HG03558 (cell line): ENCODE data around the gene NTN4.
"Not testable (repeated sequence)": the region's sequence is repeated elsewhere in the genome, so short reads cannot be mapped to it uniquely, and the experiment has no call there.

Source experiments
- ATAC-seq: cut with Tn5 transposase; IDR thresholded peaks from one replicate; pipeline ENCODE4 v1.9.1; 2021; ENCODE audit warnings: moderate number of reproducible peaks; ENCODE audit not compliant: unreplicated experiment; ENCODE audit errors: extremely low read depth

The NTN4 gene

GRCh38 chr12:95674631-95675030 lies 115.9 kb downstream of the NTN4 start:
- no peak for ATAC-seq

DNA sequence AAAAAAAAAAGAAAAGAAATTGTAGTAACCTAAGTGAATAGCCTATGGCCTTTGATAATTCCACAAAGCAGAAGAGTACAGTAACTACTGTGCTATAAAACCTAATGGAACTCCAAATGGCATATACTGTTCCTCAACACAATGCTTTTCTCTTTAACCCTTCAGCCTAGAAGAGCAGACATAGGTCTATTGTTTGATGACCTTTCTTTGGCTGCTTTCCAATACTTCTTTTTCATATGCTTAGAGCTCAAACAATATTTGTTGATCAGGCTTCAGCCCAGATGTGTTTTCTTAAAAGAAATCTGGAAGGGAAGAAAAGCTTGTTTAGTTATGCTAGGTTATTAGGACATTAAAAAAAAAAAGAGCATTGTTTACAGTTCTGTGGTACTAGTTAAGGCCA lies 116.4 kb downstream of the NTN4 start:
- ATAC-seq: no peak

- ATAC-seq: no peak
Measured at GRCh38 chr12:95673576-95673975, 117.0 kb downstream of the NTN4 start.

DNA sequence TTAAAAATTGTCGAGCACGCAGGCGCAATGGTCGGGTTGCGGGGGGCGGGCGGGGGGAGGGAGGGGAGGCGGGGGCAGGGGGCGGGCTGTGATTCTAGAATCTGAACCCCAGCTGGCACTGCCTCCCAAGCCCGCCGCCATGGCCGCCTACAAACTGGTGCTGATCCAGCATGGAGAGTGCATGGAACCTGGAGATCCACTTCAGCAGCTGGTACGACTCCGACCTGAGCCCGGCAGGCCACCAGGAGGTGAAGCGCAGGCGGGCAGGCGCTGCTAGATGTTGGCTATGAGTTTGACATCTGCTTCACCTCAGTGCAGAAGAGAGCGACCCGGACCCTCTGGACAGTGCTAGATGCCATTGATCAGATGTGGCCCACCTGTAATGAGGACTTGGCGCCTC lies 118.4 kb downstream of the NTN4 start:
- ATAC-seq: no peak

DNA sequence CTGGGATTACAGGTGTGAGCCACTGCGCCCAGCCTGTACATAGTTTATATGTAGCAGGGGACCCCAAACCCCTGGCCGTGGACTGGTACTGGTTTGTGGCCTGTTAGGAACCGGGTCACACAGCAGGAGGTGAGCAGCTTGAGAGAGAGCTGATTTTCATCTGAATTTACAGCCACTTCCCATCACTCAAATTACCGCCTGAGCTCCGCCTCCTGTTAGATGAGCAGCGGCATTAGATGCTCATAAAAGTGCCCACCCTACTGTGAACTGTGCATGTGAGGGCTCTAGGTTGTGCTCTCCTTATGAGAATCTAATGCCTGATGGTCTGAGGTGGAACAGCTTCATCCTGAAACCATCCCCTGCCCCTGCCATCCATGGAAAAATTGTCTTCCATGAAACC lies 119.3 kb downstream of the NTN4 start:
- ATAC-seq: no peak

- no peak for ATAC-seq
Measured at GRCh38 chr12:95663525-95663924, 127.0 kb downstream of the NTN4 start.

GRCh38 chr12:95661360-95661759 lies 129.2 kb downstream of the NTN4 start:
- no peak for ATAC-seq

GRCh38 chr12:95658386-95658785 lies 132.2 kb downstream of the NTN4 start:
- no peak for ATAC-seq

DNA sequence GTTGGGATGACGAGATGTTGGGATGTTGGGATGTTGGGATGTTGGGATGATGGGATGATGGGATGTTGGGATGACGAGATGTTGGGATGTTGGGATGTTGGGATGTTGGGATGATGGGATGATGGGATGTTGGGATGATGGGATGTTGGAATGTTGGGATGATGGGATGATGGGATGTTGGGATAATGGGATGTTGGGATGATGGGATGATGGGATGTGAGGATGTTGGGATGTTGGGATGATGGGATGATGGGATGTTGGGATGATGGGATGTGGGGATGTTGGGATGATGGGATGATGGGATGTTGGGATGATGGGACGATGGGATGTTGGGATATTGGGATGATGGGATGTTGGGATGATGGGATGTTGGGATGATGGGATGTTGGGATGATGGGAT lies 135.9 kb downstream of the NTN4 start:
- not testable (repeated sequence) for ATAC-seq

GRCh38 chr12:95653771-95654546 lies 136.6 kb downstream of the NTN4 start:
- no peak for ATAC-seq

GRCh38 chr12:95651681-95652080 lies 138.9 kb downstream of the NTN4 start:
- no peak for ATAC-seq

DNA sequence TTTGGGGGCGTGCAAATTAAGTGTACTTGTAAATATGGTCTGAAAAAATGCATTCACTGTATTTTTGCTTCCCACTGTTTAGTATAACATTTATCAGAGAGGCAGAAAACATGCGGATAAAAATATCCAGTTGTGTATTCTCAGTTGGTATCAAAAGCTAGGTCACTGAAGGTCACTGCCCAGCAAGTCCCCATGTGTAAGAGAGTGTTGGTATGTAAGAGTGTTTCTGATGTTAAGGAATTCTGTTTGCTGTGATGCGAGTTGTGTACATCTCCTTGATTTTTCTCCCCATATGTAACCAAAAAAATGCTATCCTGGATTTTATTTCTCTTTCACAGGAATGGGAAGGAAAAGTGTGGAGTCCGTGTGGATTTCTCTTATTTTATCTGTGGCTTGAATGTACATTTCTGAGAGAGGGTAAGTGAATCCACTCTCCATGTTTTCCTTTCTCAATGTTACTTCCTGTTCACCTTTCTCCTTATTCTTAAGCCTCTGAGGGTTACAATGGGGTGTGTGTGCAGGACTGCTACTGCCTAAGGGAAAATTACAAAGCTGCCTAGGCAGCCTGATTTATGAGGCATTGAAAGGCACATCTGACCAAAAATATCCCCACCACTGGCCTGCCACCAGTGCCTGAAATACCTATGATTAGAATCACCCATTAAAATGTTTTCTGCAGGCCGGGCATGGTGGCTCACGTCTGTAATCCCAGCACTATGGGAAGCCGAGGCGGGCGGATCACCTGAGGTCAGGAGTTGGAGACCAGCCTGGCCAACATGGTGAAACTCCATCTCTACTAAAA lies 141.4 kb downstream of the NTN4 start:
- ATAC-seq: no peak

DNA sequence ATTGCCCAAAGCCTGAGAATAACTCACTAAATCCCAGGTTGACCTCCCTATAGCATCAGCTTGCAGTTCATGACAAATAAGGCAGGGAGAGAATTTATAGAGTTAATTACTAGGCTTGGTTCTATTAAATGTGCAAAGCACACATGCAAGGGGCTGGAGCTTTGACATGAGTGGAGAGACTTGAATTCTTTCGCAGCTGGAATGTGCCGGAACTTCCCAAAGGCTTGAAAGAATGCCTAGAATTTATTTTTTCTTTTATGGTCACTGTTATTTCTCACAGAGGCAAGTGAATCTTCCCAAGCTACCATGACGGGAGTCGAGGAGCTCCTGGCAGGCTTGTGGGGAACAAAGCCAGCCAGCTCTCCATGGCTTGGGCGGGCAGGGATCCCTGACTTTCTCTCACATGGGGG lies 143.8 kb downstream of the NTN4 start:
- no peak for ATAC-seq

GRCh38 chr12:95643256-95643655 lies 147.3 kb downstream of the NTN4 start:
- no peak for ATAC-seq

DNA sequence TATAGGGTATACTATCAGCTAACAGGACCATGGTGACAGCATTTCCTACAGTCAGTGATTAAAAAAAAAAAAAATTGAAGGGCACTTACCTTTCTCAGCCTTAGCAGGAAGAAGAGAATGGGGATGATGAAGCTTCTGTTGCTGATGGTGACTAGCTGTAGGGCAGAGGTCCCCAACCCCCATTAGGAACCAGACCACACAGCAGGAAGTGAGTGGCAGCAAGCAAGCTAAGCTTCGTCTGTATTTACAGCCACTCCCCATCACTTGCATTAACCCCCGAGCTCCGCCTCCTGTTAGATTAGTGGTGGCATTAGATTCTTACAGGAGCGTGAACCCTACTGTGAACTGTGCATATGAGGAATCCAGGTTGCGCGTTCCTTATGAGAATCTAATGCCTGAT lies 148.0 kb downstream of the NTN4 start:
- ATAC-seq: no peak

- no peak for ATAC-seq
Measured at GRCh38 chr12:95641299-95641952, 149.1 kb downstream of the NTN4 start.

DNA sequence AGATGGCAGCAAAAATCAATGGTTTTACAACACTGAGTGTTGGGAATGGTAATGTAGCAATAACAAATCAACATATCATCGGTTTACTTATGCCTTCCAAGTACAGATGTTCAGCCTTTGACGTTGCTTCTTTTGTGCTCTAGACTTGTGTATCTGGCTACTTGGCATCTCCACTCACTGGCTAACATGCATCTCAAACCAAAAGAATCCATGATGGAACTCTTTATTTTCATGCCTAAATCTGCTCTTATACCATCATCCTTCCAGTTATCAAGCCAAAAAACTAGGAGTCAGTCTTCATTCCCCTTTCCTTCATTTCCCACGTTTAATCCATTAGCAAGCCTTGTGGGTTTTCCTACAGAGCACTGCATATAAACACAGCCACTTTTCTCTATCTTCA lies 150.0 kb downstream of the NTN4 start:
- ATAC-seq: no peak

DNA sequence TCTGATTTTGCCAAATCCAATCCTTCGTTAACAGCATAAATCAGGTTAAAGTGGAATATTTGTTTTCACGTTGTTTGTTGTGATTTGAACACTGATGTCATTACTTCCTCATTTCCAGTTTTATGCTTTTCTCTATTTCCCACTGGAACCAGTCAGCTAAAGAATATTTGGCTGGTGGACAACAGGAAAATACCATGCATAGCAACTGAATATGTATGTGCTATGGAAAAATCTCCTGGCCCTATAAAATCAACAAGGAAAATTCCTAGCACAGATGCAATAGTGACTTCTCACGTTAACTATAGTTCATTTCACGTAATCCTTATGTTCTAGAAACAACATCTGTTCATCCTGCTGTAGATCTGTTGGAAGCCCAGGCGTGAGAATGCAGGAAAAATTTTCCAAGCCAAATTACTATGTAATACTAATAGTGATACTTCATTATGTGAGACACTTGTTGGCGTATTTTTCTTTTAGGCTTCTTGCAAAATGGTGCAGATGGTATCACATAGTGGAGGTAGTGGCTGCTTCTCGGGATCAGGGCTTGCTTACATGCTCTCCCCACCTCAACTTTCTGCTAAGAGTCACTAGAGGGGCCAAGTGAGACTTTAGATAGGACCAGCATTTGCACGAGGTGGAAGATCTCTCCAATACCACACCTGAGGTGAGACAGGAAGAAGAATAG lies 153.0 kb downstream of the NTN4 start:
- no peak for ATAC-seq

- no peak for ATAC-seq
Measured at GRCh38 chr12:95637010-95637409, 153.6 kb downstream of the NTN4 start.
